Measurements from ENCODE around the gene GUCA2B.
A peak's percentile ranks its signal among the peaks of the same experiment; 100 is the strongest.

Gene GUCA2B

GRCh38 chr1:42152907-42153600, at the start of gene GUCA2B:
Gene GUCA2B (plus strand): TSS chr1:42153410. CDS start chr1:42153451, 41 bp downstream.
- no peak for DNase-seq (ENCODE audit: low read depth, low spot score)
- H3K27ac ChIP-seq = peak within 1 kb of the TSS; percentile 5

GRCh38 chr1:42105025-42105424, 48.2 kb upstream of the GUCA2B start:
- DNase-seq (ENCODE audit: low read depth, low spot score) = no peak
- no peak overlapping the region for H3K27ac ChIP-seq

- DNase-seq (ENCODE audit: low read depth, low spot score) = no peak
- H3K27ac ChIP-seq = no peak overlapping the region
These were observed 44.9 kb upstream of the GUCA2B start for GRCh38 chr1:42108309-42108708.

GRCh38 chr1:42109600-42109999, 43.6 kb upstream of the GUCA2B start:
- no peak for DNase-seq (ENCODE audit: low read depth, low spot score)
- H3K27ac ChIP-seq = no peak overlapping the region

- no peak for DNase-seq (ENCODE audit: low read depth, low spot score)
- no peak overlapping the region for H3K27ac ChIP-seq
These were observed 39.0 kb upstream of the GUCA2B start for GRCh38 chr1:42114229-42114628.

- H3K27ac ChIP-seq = no peak overlapping the region
- no peak for DNase-seq (ENCODE audit: low read depth, low spot score)
These were observed 36.0 kb upstream of the GUCA2B start for GRCh38 chr1:42117214-42117613.

- H3K27ac ChIP-seq = no peak overlapping the region
- no peak for DNase-seq (ENCODE audit: low read depth, low spot score)
These were observed 35.1 kb upstream of the GUCA2B start for GRCh38 chr1:42118125-42118524.

- no peak overlapping the region for H3K27ac ChIP-seq
- no peak for DNase-seq (ENCODE audit: low read depth, low spot score)
These were observed 30.8 kb upstream of the GUCA2B start for GRCh38 chr1:42122408-42122807.

GRCh38 chr1:42125552-42125951, 27.7 kb upstream of the GUCA2B start:
- H3K27ac ChIP-seq = no peak overlapping the region
- no peak for DNase-seq (ENCODE audit: low read depth, low spot score)

GRCh38 chr1:42127767-42128166, 25.4 kb upstream of the GUCA2B start:
- no peak overlapping the region for H3K27ac ChIP-seq
- no peak for DNase-seq (ENCODE audit: low read depth, low spot score)

GRCh38 chr1:42128499-42128898, 24.7 kb upstream of the GUCA2B start:
- H3K27ac ChIP-seq = no peak overlapping the region
- no peak for DNase-seq (ENCODE audit: low read depth, low spot score)

GRCh38 chr1:42128964-42129363, 24.2 kb upstream of the GUCA2B start:
- DNase-seq (ENCODE audit: low read depth, low spot score) = no peak

GRCh38 chr1:42130061-42130660, 23.0 kb upstream of the GUCA2B start:
- no peak overlapping the region for H3K27ac ChIP-seq
- no peak for DNase-seq (ENCODE audit: low read depth, low spot score)

More at GRCh38 chr1:42128964-42129363, 24.2 kb upstream of the GUCA2B start:
- H3K27ac ChIP-seq = no peak overlapping the region

GRCh38 chr1:42133390-42133789, 19.8 kb upstream of the GUCA2B start:
- no peak for DNase-seq (ENCODE audit: low read depth, low spot score)
- H3K27ac ChIP-seq = no peak overlapping the region

GRCh38 chr1:42133809-42134526, 19.2 kb upstream of the GUCA2B start:
- H3K27ac ChIP-seq = no peak overlapping the region
- no peak for DNase-seq (ENCODE audit: low read depth, low spot score)

- no peak for DNase-seq (ENCODE audit: low read depth, low spot score)
- H3K27ac ChIP-seq = no peak overlapping the region
These were observed 17.8 kb upstream of the GUCA2B start for GRCh38 chr1:42135426-42135825.

- no peak overlapping the region for H3K27ac ChIP-seq
- no peak for DNase-seq (ENCODE audit: low read depth, low spot score)
These were observed 16.7 kb upstream of the GUCA2B start for GRCh38 chr1:42136466-42136865.

- DNase-seq (ENCODE audit: low read depth, low spot score) = no peak
- H3K27ac ChIP-seq = no peak overlapping the region
These were observed 15.4 kb upstream of the GUCA2B start for GRCh38 chr1:42137766-42138165.

GRCh38 chr1:42138586-42138985, 14.6 kb upstream of the GUCA2B start:
- H3K27ac ChIP-seq = no peak overlapping the region
- no peak for DNase-seq (ENCODE audit: low read depth, low spot score)

GRCh38 chr1:42139444-42139843, 13.8 kb upstream of the GUCA2B start:
- H3K27ac ChIP-seq = no peak overlapping the region
- no peak for DNase-seq (ENCODE audit: low read depth, low spot score)

GRCh38 chr1:42140191-42140590, 13.0 kb upstream of the GUCA2B start:
- no peak for DNase-seq (ENCODE audit: low read depth, low spot score)

More at GRCh38 chr1:42140191-42140590, 13.0 kb upstream of the GUCA2B start:
- no peak overlapping the region for H3K27ac ChIP-seq

All from epithelial cell of prostate (primary cell).